GM23248 (cell line): ENCODE measurements around the gene COASY.

Experiments used
- EZH2 ChIP-seq: fragments of 200-600 bp; sonication (generic); IDR thresholded peaks from 2 replicates; pipeline ENCODE4 v1.6.1; 2018; ENCODE audit warnings: antibody characterized with exemption, mild to moderate bottlenecking; ENCODE audit not compliant: insufficient read depth, poor library complexity, severe bottlenecking
- EZH2phosphoT487 ChIP-seq: fragments of 200-600 bp; sonication (generic); IDR thresholded peaks from 2 replicates; pipeline ENCODE4 v1.6.1; 2018; ENCODE audit warnings: antibody characterized with exemption, moderate library complexity, mild to moderate bottlenecking, low read depth; ENCODE audit not compliant: insufficient read depth

DNA sequence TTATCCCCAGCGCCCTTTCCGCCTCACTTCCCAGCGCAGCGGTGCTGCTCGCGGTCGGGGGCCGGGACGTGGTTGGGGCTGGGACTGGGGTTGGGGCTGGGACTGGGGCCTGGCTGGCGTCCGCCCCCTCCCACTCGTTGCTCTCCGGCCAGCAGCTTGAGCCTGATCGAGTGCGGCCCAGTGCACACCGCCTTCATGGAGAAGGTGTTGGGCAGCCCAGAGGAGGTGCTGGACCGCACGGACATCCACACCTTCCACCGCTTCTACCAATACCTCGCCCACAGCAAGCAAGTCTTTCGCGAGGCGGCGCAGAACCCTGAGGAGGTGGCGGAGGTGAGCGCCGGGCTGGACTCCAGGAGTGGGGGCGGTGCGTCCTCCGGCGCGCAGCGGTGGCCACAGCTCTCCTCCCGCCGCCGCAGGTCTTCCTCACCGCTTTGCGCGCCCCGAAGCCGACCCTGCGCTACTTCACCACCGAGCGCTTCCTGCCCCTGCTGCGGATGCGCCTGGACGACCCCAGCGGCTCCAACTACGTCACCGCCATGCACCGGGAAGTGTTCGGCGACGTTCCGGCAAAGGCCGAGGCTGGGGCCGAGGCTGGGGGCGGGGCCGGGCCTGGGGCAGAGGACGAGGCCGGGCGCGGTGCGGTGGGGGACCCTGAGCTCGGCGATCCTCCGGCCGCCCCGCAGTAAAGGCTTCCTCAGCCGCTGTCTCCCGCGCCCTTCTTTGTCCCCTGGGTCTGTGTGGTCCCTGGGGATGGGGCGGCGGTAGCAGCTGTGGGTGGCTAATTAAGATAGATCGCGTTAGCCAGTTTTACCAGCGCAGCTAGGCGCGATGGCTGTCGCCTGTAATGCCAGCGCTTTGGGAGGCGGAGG, 7.5 kb upstream of the COASY start:
- TF ChIP-seq EZH2 (no peak), EZH2phosphoT487 (no peak)
